NCI-H2196 (cell line): ENCODE measurements around the gene ACVR1.
"Not testable (repeated sequence)": the region's sequence is repeated elsewhere in the genome, so short reads cannot be mapped to it uniquely, and the experiment has no call there.

ENCODE experiments used
- DNase-seq: peaks from one replicate; lab custom pipeline; 2025; ENCODE audit not compliant: unreplicated experiment; lab: John Stamatoyannopoulos, UW

ACVR1 gene

GRCh38 chr2:157830696-157831570, 45.2 kb downstream of the ACVR1 start:
- no peak for DNase-seq

GRCh38 chr2:157830266-157830665, 45.9 kb downstream of the ACVR1 start:
- no peak for DNase-seq

- no peak for DNase-seq
Measured at GRCh38 chr2:157827377-157827776, 48.8 kb downstream of the ACVR1 start.

- not testable (repeated sequence) for DNase-seq
Measured at GRCh38 chr2:157826644-157827043, 49.5 kb downstream of the ACVR1 start.

GRCh38 chr2:157825885-157826284, 50.2 kb downstream of the ACVR1 start:
- DNase-seq = peak; percentile 36

GRCh38 chr2:157822993-157823392, 53.1 kb downstream of the ACVR1 start:
- no peak for DNase-seq

GRCh38 chr2:157822533-157822932, 53.6 kb downstream of the ACVR1 start:
- no peak for DNase-seq

- DNase-seq = no peak
Measured at GRCh38 chr2:157821519-157822131, 54.5 kb downstream of the ACVR1 start.

GRCh38 chr2:157820193-157820592, 55.9 kb downstream of the ACVR1 start:
- DNase-seq = no peak

GRCh38 chr2:157819761-157820160, 56.4 kb downstream of the ACVR1 start:
- DNase-seq = no peak

- DNase-seq = no peak
Measured at GRCh38 chr2:157818227-157818626, 57.9 kb downstream of the ACVR1 start.

GRCh38 chr2:157815421-157815820, 60.7 kb downstream of the ACVR1 start:
- DNase-seq = no peak

- no peak for DNase-seq
Measured at GRCh38 chr2:157813467-157813866, 62.7 kb downstream of the ACVR1 start.

- DNase-seq = no peak
Measured at GRCh38 chr2:157810037-157810436, 66.1 kb downstream of the ACVR1 start.

- no peak for DNase-seq
Measured at GRCh38 chr2:157809212-157809611, 66.9 kb downstream of the ACVR1 start.

GRCh38 chr2:157808421-157808820, 67.7 kb downstream of the ACVR1 start:
- DNase-seq = no peak

- no peak for DNase-seq
Measured at GRCh38 chr2:157806426-157807077, 69.6 kb downstream of the ACVR1 start.

GRCh38 chr2:157805519-157805918, 70.6 kb downstream of the ACVR1 start:
- DNase-seq = no peak

GRCh38 chr2:157804355-157804754, 71.8 kb downstream of the ACVR1 start:
- no peak for DNase-seq

- no peak for DNase-seq
Measured at GRCh38 chr2:157803952-157804351, 72.2 kb downstream of the ACVR1 start.

- DNase-seq = no peak
Measured at GRCh38 chr2:157803476-157803875, 72.7 kb downstream of the ACVR1 start.
